VCaP (cell line): ENCODE measurements around the gene PALD1.

Experiments used
- H3K27ac ChIP-seq: fragments of 450-650 bp; 2 replicates; pipeline ENCODE4 v1.5.1; 2017
- CTCF ChIP-seq: fragments of 450-650 bp; conservative IDR thresholded peaks from 2 replicates; pipeline ENCODE4 v1.5.1; 2017; ENCODE audit warnings: mild to moderate bottlenecking, moderate library complexity

PALD1 gene

GRCh38 chr10:70466951-70467350 is 11.6 kb upstream of the PALD1 start:
- TF ChIP-seq CTCF, result no peak
- no peak overlapping the region for H3K27ac ChIP-seq

DNA sequence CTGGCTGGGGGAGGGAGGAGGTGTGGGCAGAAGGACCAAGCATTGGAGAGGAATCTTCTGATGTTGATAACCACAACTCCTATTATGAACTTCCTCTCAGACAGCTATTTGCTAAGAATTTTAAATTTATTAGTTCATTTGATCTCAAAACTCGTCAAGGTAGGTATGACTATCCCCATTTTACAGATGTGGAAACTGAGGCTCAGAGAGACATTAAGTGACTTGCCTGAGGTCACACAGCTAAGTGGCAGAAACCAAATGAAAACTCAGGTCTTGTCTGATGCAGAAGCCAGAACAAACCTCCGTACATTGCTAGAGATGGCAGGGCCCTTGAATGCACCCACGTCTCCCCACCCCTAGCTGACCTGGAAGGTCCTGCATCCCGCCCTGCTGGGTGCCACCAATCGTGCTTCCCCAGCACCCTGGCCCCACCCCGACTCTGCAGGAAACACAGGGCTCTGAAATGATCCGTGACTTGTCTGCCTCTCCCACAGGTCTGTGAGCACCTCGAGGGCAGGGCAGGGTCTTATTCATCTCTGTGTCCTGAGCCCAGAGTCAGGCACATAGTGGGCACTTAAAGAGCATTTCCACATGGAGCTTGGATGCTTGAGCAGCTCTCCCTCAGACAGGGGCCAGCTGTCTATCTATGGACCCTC is 5.6 kb upstream of the PALD1 start:
- no peak overlapping the region for H3K27ac ChIP-seq
- no peak for TF ChIP-seq CTCF

DNA sequence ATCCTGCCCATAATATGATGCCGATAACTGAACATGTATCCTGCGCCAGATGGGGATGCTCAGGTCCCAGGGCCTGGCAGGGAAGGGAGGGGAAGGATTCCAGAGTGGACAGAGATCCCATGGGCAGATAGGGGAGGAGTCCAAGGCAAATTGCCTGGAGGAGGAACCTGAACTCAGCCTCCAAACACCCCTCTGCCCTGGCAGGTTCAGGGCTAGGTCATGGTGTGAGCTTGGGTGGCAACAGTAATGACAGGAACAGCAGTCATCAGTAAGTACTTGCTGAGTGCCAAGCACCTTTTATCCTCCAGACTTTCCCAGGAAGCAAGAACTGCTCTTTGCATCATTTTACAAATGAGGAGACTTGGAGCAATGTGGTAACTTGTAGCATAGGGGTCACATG is 3.8 kb upstream of the PALD1 start:
- TF ChIP-seq CTCF, result no peak
- H3K27ac ChIP-seq, result no peak overlapping the region

DNA sequence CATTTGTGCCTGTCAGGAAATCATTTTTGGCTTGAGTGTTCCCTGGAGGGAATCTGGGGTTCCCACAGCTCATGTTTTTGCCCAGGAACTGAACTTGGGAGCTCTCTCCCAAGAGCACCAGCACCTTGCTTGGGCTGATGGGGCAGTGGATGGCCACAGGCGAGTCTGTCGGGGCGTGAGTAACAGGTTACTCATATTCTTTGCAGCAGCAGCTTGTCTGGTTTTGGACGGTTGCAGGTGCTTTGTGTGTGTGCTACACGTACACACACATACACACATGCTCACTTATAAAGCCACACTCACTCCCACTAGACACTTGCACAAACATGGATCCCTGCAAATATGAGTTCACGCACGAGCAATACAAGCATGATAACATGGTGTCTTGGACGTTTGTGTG is 2.9 kb upstream of the PALD1 start:
- TF ChIP-seq CTCF, result no peak
- H3K27ac ChIP-seq, result no peak overlapping the region

- TF ChIP-seq CTCF, result no peak
- no peak overlapping the region for H3K27ac ChIP-seq
Observed at GRCh38 chr10:70476249-70477035, 2.1 kb upstream of the PALD1 start.

DNA sequence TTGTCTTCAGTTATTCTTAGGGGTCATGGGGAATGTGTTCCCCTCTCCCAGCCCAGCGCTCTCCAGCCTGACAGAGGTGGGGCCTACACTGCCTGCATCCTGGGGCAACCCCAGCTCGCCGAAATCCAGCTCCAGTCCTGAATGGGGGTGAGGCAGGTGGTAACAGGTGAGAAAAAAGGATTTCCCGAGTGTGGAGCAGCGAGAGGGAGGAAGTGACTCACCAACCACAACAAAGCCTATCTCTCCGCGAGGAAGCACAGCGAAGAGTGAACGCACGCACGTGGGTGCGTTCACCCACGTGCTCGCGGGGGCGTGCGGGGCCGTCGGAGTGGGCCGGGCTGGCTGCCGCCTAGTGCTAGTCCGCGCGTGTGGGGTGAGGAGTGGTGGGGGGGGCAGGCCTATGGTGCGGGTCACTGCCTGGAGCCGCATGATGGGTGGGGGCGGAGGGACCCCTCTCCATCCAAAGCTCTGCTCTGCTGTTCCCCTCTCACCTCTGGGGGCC is 855 bp upstream of the PALD1 start:
- H3K27ac ChIP-seq, result peak overlapping the region; percentile 47; the same call in 1 of the 2 replicates
- no peak for TF ChIP-seq CTCF

GRCh38 chr10:70479165-70479581 is 606 bp downstream of the PALD1 start:
- no peak for TF ChIP-seq CTCF
- peak overlapping the region; percentile 47; the same call in 1 of the 2 replicates for H3K27ac ChIP-seq
